GF-D8 (cell line): ENCODE data around the gene ELFN2.
"Not testable (repeated sequence)": the region's sequence is repeated elsewhere in the genome, so short reads cannot be mapped to it uniquely, and the experiment has no call there.

Experiments used
- DNase-seq: peaks from one replicate; lab custom pipeline; 2025; lab: John Stamatoyannopoulos, UW

ELFN2 gene

GRCh38 chr22:37335806-37336199 lies 91.5 kb downstream of the ELFN2 start:
- no peak for DNase-seq

DNA sequence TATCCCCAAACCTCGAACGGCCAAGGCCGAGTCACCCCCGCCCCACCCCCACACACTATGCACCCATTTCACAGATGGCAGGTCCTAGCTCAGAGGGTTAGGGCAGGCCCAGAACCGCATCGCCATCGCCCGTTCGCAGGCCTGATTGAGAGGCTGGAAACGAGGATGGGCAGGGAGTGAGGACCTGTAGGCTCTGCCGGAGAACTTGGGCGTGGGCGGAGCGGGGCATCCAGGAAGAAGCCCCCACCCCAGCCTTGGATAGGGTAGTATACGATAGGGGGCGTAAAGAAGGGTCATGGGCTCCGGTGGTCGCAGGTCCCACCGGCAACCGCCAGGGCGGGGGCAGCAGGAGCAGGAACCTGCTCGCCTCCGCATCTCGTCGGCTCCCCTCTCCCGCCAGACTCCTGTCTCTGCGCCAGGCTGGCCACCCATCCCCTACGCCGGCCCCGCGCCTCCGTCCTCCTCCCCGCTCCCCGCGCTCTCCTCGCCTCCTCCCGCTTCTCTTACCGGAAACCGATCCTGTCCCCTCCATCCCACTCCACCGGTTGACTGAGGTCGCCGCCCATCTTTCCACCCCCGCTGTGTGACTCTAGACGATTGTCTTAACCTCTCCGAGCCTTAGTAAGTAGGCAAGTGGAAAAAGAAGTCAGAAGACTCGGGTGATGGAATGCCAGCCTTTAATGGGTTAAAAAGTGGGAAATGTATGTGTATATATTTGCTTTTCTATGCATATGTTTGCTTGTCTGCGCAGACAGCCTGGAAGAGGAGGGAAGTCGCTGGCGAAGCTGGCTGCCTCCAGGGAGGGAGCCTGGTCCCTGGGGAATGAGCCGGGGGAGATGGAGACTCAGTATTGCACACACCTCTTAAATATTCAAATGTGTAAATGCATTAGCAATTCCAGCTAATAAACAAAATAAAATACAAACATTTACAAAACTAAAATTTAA lies 92.1 kb downstream of the ELFN2 start:
- no peak for DNase-seq

GRCh38 chr22:37334461-37334858 lies 92.8 kb downstream of the ELFN2 start:
- DNase-seq, result no peak

GRCh38 chr22:37333724-37334460 lies 93.4 kb downstream of the ELFN2 start:
- DNase-seq, result no peak

GRCh38 chr22:37331856-37332536 lies 95.3 kb downstream of the ELFN2 start:
- no peak for DNase-seq

- no peak for DNase-seq
Observed at GRCh38 chr22:37331034-37331428, 96.2 kb downstream of the ELFN2 start.

GRCh38 chr22:37330200-37331033 lies 96.9 kb downstream of the ELFN2 start:
- peak; percentile 2 for DNase-seq

DNA sequence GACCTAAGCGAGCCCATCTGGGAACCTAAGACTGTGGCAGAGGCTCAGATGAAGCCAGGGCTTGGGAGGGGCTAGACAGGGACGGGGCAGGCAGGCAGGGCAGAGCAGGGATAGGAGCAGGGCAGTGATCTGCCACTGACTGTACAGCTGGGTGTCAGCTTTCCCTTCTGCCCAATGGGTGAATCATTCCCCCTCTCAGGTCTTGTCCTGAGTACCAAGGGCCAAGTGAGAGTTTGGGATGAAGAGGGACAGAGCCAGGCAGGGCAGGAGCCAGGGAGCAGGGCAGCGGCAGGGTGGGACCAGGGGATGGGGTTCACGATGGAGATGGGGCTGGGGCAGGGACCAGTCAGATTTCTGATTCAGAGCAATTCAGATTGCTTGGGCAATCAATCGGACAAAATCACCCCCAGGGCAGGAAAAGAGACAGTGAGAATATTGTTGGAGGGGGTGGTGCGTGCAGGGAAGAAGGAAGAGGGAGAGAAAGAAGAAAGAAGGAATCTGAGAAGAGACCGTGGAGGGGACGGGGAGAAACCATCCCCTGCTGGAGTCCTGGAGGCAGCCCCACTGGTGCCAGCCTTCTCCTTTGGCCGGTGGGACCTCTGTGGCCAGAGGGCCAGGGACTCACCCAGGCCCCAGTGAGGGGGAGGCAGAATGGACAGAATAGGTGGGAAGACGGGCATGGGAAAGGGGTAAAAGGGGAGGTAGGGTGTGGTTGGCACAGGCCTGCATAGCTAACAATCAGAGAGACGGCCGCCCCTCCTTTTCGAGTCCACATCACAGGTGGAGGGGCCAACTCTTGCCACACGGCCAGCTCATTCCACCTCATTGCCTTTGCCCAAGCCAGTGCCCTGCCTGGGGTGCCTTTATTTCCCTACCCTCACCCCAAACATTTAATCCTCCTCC lies 97.8 kb downstream of the ELFN2 start:
- no peak for DNase-seq

- DNase-seq, result not testable (repeated sequence)
Observed at GRCh38 chr22:37328538-37329237, 98.6 kb downstream of the ELFN2 start.

- no peak for DNase-seq
Observed at GRCh38 chr22:37328017-37328416, 99.3 kb downstream of the ELFN2 start.

- no peak for DNase-seq
Observed at GRCh38 chr22:37326726-37327125, 100.6 kb downstream of the ELFN2 start.

GRCh38 chr22:37325039-37325395 lies 102.3 kb downstream of the ELFN2 start:
- no peak for DNase-seq

DNA sequence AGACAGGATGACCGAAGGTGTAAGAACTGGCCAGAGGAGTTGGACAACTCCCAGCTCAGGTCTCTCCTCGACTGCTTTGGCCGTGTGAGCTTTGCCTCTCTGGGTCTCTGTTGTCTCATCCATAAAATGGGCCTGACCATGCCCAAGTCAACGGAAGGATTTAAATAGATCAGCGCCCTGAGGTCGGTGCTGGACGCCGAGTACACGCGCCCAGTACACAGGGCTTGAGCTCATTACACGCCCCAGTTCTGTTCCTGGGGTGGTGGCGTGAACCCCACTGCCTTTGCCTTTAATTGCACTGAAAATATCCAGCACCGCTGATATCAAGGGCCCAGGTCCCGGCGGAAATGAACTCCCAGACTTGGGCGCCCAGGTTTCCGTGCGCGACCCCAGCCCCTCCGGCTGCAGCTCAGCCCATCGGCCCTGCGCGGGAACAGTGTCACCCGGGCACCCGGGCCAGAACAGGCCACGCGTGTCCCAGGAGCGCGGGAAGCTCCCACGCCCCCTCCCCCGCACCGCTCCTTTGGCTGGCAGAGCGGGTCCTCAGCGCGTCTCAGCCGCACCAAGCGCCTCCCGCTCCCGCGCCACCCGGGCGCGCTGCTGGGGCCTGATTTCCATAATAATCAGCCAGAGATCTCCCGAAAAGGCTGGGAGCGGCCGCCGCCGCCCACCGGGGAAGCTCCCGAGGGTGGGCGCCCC lies 102.8 kb downstream of the ELFN2 start:
- no peak for DNase-seq

- no peak for DNase-seq
Observed at GRCh38 chr22:37320726-37321677, 106.3 kb downstream of the ELFN2 start.

- DNase-seq, result no peak
Observed at GRCh38 chr22:37319469-37319868, 107.8 kb downstream of the ELFN2 start.

GRCh38 chr22:37318364-37319109 lies 108.7 kb downstream of the ELFN2 start:
- DNase-seq, result no peak
